NCI-H510A (cell line): ENCODE results near the gene AVPR1A.
"Not testable (repeated sequence)": the region's sequence is repeated elsewhere in the genome, so short reads cannot be mapped to it uniquely, and the experiment has no call there.

ENCODE experiments used
- DNase-seq: peaks from one replicate; lab custom pipeline; 2025; lab: John Stamatoyannopoulos, UW

The AVPR1A gene

DNA sequence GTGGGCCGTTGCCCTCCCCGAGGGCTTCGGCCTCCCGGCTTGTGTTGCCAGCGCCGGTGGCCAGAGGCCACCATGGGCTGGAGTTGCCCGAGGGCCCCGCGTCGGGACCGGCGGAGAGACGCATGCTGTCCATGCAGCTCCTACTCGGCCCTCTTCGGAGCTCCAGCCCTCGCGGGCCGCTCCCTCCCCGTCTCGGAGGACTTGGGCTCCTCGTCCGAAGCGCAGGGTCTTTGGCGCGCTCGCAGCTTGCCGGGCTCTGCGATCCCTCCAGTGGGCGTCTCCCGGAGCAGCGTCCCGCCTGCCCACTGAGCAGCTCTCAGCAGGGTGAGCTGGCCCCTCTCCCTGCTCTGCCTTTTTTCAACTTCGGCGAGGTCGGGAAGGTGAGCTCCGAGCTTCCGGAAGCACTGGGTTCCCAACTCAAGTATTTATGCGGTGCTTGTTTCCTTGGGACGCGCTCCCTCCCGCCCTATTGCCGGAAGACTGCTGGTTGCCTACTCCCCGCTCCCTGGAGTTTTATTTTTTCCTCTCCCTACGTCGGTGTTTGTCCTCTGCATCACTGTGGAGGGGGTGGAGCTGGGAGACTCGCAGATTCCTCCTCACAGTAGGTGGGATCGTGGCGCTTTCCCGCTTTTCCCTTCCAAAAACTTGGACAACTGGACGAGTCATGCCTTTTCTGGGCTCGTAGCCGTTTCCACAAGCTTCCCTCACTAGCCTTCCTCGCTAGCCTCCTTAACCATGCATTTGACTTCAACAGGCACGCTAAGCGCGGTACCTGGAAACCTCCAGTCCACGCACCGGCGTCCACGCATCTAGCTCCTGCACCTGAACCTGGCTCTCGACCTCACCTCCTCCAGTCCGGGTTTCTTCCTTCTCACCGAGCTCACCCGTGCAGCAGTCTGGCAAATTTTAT, at the start of gene AVPR1A:
Gene AVPR1A, minus strand, starts transcription at position 489 of the 910 bp plus-strand sequence. Its CDS starts 365 bp downstream, at position 124.
- peak; percentile 37 for DNase-seq

DNA sequence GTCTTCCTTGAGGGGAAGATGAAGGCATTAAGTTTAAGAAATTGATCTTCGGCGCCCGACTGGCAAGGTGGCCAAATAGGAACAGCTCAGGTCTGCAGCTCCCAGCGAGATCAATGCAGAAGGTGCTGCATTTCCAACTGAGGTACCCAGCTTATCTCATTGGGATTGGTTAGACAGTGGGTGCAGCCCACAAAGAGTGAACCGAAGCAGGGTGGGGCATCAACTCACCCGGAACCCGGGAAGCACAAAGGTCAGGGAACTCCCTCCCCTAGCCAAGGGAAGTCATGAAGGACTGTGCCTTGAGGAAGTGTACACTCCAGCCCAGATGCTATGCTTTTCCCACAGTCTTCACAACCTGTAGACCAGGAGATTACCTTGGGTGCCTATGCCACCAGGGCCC, 45.2 kb upstream of the AVPR1A start:
- no peak for DNase-seq

DNA sequence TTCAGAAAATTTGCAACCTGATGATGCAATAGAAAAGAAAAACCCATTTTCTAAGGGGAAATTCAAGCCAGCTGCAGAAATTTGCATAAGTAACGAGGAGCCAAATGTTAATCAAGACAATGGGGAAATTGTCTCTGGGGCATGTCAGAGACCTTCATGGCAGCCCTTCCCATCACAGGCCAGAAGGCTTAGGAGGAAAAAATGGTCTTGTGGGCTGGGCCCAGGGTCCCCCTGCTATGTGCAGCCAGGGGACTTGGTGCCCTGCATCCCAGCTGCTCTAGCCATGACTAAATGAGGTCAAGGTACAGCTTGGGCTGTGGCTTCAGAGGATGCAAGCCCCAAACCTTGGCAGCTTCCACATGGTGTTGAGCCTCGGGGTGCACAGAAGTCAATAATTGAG, 28.2 kb upstream of the AVPR1A start:
- no peak for DNase-seq

DNA sequence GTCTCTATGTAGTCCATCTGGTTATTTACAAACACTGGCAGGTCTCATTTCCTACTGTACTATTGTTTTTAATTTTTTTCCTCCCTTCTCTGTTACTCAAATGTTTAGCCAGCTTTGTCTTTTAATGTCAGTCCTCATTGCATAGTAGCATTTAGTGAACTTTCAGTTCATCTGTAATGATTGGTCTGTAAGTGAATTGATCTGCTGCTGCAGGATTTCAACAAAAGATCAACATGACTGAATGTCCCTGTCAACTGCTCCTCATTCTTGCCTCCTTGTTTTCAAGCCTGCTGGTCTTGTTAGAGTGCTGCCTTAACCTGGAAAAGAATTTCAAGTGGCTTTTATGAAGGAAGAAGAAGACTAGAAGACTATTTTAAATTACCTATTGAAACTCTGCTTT, 19.3 kb upstream of the AVPR1A start:
- no peak for DNase-seq

DNA sequence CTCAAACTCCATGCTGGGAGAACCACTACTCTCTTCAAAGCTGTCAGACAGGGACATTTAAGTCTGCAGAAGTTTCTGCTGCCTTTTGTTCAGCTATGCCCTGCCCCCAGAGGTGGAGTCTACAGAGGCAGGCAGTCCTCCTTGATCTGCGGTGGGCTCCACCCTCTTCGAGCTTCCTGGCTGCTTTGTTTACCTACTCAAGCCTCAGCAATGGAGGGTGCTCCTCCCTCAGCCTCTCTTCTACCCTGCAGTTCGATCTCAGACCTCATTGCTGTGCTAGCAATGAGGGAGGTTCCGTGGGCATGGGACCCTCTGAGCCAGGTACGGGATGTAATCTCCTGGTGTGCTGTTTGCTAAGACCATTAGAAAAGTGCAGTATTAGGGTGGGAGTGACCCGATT, 16.7 kb upstream of the AVPR1A start:
- DNase-seq: not testable (repeated sequence)

DNA sequence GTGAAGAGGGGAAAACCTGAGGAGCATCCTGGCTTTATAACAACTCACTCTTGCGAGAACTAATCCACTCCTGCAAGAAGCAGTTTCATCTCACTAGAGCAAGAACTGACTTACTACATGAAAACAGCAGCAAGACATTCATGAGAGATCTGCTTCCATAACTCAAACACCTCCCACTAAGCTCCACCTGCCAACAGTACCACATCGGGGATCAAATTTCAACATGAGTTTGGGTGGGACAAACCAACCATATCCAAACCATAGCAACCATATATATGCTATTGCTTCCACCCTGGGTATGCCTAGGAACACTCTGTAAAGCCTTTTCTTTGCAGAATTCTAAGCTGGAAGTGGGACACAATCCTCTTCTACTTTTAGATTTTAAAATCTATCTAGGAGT, 13.9 kb upstream of the AVPR1A start:
- peak; percentile 50 for DNase-seq

DNA sequence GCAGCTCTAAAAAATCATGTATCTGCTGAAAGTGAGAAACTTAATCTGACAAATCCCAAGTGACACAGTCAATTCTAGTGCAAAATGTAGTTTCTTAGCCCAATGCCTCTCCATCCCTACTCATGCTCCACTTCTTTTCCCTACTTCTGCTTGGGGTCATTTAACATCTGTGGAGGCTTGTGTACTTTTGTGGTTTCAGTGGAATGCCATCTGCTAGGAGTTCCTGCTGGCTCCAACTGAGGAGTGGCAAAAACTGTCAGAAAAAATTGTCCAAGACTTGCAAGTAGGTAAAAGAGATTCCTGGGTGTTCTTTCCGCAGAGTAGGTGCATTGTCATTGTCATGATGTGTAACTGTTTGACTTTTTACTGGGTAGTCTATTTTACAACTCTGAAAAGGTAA, 12.5 kb upstream of the AVPR1A start:
- no peak for DNase-seq

DNA sequence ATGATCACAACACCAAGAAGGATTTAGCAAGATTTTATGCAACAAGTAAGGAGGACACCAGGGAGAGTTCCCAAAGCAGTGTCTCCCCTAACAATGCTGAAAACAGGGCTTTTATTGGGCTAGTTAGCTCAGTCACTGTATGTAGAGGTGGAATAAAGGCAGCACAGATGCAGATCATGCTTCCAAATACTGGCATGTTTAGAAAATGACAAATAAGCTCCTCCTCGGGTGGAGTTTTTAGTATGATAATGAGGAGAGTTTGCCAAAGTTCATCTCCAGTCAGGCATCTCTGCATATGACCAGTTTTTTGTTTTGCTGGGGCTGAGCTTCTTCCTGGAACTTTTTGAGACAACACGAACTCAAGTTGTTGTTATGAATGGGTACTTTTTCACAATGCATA, 4.4 kb upstream of the AVPR1A start:
- no peak for DNase-seq

DNA sequence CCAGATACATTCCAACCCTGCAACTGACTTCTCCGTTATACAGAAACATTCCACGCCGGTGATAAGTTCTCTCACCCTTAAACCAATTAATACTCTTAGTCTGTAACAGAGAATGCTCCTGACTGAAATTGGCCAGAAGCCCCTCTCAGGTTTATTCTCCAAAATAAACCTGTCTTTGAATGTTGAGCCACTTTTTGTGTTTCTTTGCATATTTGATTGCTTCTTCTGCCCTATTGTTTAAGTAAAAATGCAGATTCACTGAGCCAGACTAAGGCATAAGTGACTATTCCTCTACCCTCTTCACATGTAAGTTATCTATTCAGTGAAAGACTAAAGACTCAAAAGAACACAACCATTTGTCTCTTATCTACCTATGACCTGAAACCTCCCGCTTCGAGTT, 3.6 kb upstream of the AVPR1A start:
- DNase-seq: no peak

DNA sequence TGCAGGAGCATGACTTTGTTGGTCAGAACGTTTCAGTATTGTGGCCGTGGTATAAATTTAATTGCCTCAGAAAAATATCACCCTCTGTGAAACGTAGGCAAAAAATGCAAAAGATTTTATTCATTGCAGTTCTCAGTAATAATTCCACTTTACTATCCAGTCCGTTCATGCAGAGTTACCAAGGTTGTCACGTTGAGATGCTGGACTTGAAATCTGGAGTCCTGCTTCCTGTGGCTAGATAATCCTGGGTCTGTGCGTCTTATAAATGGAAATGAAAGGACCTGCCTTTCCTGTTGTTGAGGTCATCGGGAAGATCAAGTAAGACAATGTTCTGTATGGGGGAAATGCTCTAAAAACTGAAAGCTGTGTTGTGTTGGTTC, 1.3 kb upstream of the AVPR1A start:
- DNase-seq: no peak

DNA sequence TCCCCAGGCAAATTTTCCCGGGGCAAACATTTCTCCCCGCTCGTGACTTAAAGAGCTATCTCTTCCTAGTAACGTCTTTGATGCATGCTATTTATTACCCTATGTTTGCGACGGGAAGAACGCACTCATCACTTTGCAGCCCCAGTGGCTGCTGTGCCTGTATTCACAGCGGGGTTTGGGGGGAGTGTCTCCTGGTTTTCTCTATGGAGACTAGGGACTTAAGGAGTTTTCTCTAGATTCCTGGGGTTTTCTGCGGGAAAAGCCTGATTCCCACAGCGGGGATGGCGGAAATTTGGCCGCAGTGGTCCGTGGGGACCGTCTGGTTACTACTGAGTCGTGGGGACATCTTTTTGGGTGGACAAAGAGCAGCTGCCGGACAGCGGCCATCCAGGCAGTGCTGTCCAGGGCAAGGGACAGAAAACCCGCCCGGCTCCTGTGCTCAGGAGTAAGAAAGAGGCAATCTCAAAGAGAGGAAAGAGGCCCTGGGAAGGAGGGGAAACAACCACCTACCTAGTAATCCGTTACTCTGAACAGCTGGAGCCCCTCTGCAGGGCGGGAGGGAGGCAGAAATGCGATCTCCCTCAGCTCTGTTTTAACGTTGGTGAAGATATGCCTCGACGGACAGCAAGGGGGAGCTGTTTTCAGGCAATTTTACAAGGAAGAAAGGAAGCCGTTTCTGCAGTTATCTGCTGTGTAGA, 771 bp upstream of the AVPR1A start:
- peak; percentile 65 for DNase-seq

DNA sequence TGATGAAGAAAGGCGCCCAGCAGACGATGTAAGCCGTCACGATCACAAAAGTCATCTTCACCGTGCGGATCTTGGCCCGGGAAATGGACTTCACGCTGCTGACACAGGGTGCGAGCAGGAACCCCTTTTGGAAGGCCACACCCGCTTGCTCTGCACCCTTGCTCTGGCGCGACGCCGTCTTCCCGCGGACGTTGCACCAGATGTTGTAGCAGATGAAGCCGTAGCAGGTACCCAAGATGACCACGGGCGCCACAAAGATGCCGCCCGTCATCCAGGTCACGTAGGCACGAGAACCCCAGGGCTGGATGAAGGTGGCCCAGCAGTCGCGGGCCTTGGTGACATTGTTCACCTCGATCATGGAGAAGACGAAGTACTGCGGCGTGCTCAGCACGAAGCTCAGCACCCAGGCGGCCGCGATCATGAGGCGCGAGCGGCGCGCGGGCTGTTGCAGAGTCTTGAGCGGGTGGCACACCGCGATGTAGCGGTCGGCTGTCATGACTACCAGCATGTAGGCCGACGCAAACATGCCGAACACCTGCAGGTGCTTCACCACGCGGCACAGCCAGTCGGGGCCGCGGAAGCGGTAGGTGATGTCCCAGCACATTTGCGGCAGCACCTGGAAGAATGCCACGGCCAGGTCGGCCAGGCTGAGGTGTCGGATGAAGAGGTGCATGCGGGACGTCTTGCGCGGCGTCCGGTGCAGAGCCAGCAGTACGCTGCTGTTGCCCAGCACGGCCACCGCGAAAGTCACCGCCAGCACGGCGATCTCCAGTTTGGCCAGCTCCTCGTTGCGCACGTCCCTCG, 890 bp downstream of the AVPR1A start:
- DNase-seq: peak; percentile 45

DNA sequence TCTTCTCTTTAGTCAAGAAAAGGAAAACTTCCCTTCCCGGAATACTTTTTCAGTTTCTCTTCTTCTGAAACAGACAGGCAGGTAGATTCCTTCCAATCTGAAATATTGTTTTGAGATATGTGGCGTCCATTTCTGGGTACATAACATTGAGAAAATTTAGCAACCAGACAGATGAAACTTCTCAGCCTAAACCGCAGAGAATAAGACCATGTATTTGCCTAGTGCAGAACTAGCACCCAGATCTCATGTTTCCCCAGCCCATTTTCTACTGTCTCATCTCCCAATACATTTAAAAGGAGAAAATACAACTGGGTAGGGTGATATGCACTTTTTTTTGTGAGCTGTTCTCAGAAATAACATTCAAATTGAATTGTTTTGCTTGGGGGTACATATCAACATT, 6.4 kb downstream of the AVPR1A start:
- no peak for DNase-seq

DNA sequence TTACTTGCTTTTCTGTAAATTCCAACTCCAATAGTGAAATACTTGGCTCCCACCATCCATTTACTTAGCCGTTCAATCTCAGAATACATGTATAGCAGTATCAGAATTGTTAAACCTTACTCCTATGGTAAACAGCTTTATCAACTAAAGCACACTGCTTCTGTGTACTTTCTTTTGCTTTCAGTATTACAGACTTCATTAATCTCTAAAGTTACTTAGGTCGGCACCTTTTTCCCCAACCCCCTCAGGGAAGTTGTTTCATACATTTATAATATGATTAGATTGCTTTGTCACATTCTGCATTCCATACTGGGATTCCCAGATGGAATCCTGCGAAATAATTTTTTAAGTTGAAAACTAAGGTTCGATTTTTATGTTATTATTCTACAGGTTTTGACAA, 12.5 kb downstream of the AVPR1A start:
- no peak for DNase-seq

DNA sequence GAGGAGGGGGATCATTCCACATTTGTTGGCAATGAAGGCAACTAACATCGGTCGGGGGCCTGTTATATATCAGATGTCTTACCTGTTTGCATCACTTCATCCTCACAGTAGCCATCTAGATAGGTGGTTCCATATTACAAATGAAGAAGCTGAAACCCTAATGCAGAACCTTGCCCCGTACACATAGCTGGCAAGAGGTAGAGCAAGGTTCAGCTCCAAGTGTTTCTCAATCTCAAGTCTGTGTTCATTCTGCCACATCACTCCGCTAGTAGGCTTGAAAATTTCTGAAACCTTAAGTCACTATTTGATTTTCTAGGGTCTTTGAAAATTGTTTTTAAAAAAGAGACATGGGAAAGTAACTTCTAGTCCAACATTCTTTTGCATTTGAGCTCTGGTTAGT, 17.0 kb downstream of the AVPR1A start:
- no peak for DNase-seq

DNA sequence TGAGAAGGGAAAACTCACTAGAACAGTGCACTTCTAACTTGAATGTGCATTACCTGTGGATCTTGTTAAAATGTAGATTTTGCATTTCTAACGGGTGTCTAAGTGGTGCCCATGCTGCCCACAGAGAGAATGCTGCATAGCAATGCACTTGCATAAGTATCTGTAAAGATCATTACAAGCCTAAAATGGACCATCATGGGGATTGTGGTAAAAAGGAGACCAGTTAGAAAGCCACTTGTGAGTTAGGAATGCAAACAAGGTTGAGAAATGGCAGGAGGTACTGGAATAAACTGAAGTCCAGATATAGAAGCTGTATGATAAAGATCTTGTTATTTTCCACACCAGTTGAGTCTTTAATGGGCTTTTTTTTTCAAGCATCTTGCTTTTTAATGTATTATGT, 18.8 kb downstream of the AVPR1A start:
- no peak for DNase-seq

DNA sequence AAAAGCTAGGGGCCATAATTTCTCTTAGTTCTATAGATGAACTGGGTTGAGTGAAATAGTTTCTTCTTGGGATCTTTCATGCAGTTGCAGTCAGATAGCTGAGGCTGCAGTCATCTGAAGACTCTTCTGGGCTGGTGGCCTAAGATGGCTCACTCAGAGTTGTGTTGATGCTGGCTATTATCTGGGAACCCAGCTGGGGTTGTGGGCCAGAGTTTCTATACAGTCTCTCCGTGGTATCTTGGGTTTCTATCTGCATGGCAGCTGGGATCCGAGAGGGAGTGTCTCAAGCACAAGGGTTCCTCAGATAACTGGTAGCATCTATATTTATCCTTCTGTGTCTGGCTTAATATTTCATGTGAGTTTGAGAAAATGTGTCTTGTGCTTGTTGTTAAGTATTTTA, 21.1 kb downstream of the AVPR1A start:
- no peak for DNase-seq

DNA sequence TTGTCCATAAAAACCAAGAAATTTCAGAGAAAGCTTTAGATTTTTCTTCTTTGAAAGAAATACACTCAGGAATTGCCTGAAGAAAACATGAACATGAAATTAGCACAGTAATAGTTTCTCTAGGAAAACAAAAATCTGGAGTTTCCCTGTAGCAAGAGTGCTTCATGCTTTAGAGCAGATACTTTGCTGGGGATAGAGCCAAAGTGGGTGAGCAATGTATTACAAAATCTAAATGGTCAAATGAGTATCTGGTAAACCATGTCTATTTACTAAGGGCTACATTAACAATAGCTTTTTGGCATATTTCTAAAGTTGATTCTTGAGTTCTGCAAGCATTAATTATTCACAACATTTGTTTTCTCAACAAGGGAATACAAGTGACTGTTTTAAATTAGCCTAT, 26.2 kb downstream of the AVPR1A start:
- no peak for DNase-seq

DNA sequence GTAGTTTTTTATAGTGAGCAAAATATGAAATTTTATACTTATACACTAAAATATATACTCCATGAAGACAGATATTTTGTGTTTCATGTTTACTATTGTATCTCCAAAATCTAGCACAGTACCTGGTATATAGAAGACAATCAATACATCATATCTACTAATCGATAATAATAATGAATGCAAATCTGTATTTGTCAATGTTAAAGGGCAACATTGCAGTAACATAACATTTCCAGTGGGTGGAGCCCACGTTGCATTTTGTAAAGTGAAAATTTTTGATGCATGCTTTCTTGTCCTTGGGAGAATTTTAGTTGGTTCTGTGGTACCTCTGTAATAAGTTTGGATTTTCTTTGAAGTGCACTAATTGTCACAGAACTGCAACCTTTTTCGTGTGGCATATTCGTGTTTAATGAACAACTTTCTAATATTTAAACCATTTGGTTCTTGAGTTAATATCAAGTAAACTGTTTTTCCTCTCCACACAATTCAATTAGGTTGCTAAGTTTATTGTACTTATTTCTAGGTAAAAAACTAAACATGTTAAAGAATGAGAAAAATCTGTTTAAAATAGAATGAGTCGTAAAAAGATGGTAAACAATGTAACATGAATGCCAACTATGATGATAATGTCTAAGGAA, 47.4 kb downstream of the AVPR1A start:
- DNase-seq: no peak

DNA sequence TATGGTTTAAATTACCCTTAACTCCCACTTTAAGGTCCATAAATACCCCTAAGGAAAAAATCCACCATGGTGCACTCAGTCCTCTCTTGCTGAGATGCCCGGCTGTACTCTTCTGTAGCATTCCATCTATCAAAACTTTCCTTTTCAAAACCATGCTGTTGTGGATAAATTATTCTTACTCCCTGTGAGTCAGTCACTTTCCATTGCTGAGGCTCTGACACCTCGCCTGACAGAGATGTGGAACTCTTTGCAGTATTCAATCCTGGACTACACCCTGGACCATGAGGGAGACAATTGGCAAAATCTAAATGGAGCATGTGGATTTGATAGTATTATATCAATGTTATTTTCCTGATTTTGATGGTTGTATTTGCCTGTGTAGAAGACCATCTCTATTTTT, 49.1 kb downstream of the AVPR1A start:
- no peak for DNase-seq

DNA sequence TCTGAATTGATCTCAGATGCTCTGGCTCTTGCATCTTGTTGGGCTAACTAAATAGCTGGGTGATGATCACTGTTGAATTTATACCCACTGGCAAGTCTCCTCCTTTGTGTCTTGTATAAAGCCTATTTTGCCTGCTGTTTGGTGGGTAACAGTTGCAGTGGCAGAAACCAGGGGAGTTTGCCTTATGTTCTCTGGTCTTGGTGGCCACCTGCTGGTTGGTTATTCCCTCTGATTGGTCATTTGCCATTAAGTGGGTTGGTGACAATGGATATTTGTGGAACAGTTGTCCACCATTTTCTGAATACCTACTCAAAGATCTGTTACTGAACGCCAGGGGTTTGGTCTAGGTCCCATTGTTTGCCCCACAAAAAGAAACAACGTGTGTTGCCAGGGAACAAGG, 52.1 kb downstream of the AVPR1A start:
- no peak for DNase-seq

DNA sequence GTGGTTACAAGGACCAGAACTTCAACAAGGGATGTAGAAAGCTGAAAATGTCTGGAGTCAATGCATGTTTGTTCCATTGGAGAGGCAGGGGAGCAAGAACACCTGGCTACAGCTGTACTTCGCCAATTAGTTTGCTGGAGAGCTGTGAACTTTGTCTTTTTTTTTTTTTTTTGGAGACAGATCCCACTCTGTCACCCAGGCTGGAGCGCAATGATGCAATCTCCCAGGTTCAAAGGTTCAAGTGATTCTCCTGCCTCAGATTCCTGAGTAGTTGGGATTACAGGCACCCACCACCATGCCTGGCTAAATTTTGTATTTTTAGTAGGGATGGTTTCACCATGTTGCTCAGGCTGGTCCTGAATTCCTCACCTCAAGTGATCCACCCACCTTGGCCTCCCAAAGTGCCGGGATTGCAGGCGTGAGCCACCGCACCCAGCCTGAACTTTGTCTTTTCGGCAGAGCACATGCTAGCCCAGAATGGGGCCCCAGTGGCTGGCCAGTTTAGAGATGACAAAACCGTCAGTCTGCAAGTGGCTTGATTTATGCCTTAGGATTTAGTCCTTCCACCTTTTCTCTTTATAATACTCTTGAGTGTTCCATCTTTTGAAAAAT, 55.5 kb downstream of the AVPR1A start:
- DNase-seq: no peak
